ENCODE results near the gene ZNF764. TPM values are rescaled to one million over a fixed set of nuclear protein-coding genes. Genes with fewer than 3 reads are reported as not detected.

The ZNF764 gene
- total and polyA plus RNA-seq, 9 of the 15 experiments (the other 6 are each of a cell fraction or from before 2014, with no cell fraction given), result 0.69 to 10.1 (median 4.1) TPM

GRCh38 chr16:30541502-30542329 lies 16.5 kb downstream of the ZNF764 start (continued):
- TF ChIP-seq, protein P1, sequence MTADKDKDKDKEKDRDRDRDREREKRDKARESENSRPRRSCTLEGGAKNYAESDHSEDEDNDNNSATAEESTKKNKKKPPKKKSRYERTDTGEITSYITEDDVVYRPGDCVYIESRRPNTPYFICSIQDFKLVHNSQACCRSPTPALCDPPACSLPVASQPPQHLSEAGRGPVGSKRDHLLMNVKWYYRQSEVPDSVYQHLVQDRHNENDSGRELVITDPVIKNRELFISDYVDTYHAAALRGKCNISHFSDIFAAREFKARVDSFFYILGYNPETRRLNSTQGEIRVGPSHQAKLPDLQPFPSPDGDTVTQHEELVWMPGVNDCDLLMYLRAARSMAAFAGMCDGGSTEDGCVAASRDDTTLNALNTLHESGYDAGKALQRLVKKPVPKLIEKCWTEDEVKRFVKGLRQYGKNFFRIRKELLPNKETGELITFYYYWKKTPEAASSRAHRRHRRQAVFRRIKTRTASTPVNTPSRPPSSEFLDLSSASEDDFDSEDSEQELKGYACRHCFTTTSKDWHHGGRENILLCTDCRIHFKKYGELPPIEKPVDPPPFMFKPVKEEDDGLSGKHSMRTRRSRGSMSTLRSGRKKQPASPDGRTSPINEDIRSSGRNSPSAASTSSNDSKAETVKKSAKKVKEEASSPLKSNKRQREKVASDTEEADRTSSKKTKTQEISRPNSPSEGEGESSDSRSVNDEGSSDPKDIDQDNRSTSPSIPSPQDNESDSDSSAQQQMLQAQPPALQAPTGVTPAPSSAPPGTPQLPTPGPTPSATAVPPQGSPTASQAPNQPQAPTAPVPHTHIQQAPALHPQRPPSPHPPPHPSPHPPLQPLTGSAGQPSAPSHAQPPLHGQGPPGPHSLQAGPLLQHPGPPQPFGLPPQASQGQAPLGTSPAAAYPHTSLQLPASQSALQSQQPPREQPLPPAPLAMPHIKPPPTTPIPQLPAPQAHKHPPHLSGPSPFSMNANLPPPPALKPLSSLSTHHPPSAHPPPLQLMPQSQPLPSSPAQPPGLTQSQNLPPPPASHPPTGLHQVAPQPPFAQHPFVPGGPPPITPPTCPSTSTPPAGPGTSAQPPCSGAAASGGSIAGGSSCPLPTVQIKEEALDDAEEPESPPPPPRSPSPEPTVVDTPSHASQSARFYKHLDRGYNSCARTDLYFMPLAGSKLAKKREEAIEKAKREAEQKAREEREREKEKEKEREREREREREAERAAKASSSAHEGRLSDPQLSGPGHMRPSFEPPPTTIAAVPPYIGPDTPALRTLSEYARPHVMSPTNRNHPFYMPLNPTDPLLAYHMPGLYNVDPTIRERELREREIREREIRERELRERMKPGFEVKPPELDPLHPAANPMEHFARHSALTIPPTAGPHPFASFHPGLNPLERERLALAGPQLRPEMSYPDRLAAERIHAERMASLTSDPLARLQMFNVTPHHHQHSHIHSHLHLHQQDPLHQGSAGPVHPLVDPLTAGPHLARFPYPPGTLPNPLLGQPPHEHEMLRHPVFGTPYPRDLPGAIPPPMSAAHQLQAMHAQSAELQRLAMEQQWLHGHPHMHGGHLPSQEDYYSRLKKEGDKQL (CRISPR knock-in tag; IDR thresholded peaks at IDR 0.05; ENCODE audit: borderline replicate concordance), result no peak
- 0 out of 2 replicates have a peak, but pooled peaks have one; percentile 18 for TF ChIP-seq NFIC (IDR thresholded peaks at IDR 0.05)
- no peak for TF ChIP-seq MCM2 (IDR thresholded peaks at IDR 0.05; ENCODE audit: low read depth)
- peak; percentile 62 for TF ChIP-seq DPF2 (IDR thresholded peaks at IDR 0.05)
- TF ChIP-seq BRD9 (IDR thresholded peaks at IDR 0.05; ENCODE audit: low read depth, partially characterized antibody), result peak; percentile 17
- peak in 1 of 2 experiments; percentile 49; a peak in 1 of 4 replicates for TF ChIP-seq TBL1XR1 (IDR thresholded peaks at IDR 0.05; ENCODE audit: low read length in 2 of 2)
- peak; percentile 18; the same call in 1 of the 2 replicates for TF ChIP-seq NCOA1 (IDR thresholded peaks at IDR 0.05; ENCODE audit: low read depth)
- peak; percentile 42; the same call in 1 of the 2 replicates for TF ChIP-seq SOX6 (IDR thresholded peaks at IDR 0.05)
- TF ChIP-seq ZNF165 (CRISPR knock-in tag; IDR thresholded peaks at IDR 0.05; ENCODE audit: borderline replicate concordance), result no peak
- TF ChIP-seq POLR2AphosphoS5 (IDR thresholded peaks at IDR 0.05; ENCODE audit: control insufficient read depth, insufficient read depth, low read depth, low read length), result peak; percentile 48; the same call in 1 of the 2 replicates
- TF ChIP-seq KDM5B (IDR thresholded peaks at IDR 0.05; ENCODE audit: insufficient replicate concordance, low read depth, low read length), result no peak
- no peak for TF ChIP-seq FOXA3 (CRISPR knock-in tag; conservative IDR thresholded peaks at IDR 0.05 in 1 of 2, IDR thresholded peaks at IDR 0.05 in 1 of 2)
- peak; percentile 9 to 56; a peak in 3 of 4 replicates for TF ChIP-seq KDM1A (IDR thresholded peaks at IDR 0.05)

Data from K562 (cell line).